HCEC 1CT (cell line): ENCODE results near the gene PPP2R5C.
"Not testable (repeated sequence)": the region's sequence is repeated elsewhere in the genome, so short reads cannot be mapped to it uniquely, and the experiment has no call there.

Experiments used
- DNase-seq: peaks from one replicate; pipeline ENCODE4 v3.0.0-alpha.2; 2017

PPP2R5C gene

GRCh38 chr14:101761032-101761880 is at the start of gene PPP2R5C:
TSS of gene PPP2R5C (plus strand) at chr14:101761709. CDS start at chr14:101761894, 185 bp downstream.
- peak; percentile 86 for DNase-seq

GRCh38 chr14:101711857-101712233 is 49.7 kb upstream of the PPP2R5C start:
- DNase-seq = not testable (repeated sequence)

GRCh38 chr14:101712341-101712740 is 49.2 kb upstream of the PPP2R5C start:
- not testable (repeated sequence) for DNase-seq

GRCh38 chr14:101713091-101713490 is 48.4 kb upstream of the PPP2R5C start:
- not testable (repeated sequence) for DNase-seq

GRCh38 chr14:101713621-101714349 is 47.7 kb upstream of the PPP2R5C start:
- no peak for DNase-seq

- DNase-seq = no peak
Measured at GRCh38 chr14:101714394-101714793, 47.1 kb upstream of the PPP2R5C start.

GRCh38 chr14:101715210-101716076 is 46.1 kb upstream of the PPP2R5C start:
- no peak for DNase-seq

GRCh38 chr14:101716077-101716950 is 45.2 kb upstream of the PPP2R5C start:
- no peak for DNase-seq

- DNase-seq = no peak
Measured at GRCh38 chr14:101716956-101717662, 44.4 kb upstream of the PPP2R5C start.

- no peak for DNase-seq
Measured at GRCh38 chr14:101717663-101718490, 43.6 kb upstream of the PPP2R5C start.

GRCh38 chr14:101719045-101719645 is 42.4 kb upstream of the PPP2R5C start:
- DNase-seq = no peak

GRCh38 chr14:101719708-101720107 is 41.8 kb upstream of the PPP2R5C start:
- no peak for DNase-seq

- no peak for DNase-seq
Measured at GRCh38 chr14:101721111-101721510, 40.4 kb upstream of the PPP2R5C start.

- DNase-seq = no peak
Measured at GRCh38 chr14:101721951-101722661, 39.4 kb upstream of the PPP2R5C start.

- no peak for DNase-seq
Measured at GRCh38 chr14:101723061-101723595, 38.4 kb upstream of the PPP2R5C start.

GRCh38 chr14:101725652-101726051 is 35.9 kb upstream of the PPP2R5C start:
- DNase-seq = not testable (repeated sequence)

- no peak for DNase-seq
Measured at GRCh38 chr14:101726295-101726953, 35.1 kb upstream of the PPP2R5C start.

GRCh38 chr14:101726954-101727302 is 34.6 kb upstream of the PPP2R5C start:
- no peak for DNase-seq
